Kidney epithelial cell (primary cell): ENCODE data around the gene TM7SF2. TPM values are rescaled to one million over a fixed set of nuclear protein-coding genes. Genes with fewer than 3 reads are reported as not detected.

Source experiments
- DNase-seq: peaks from one replicate; pipeline ENCODE4 v3.0.0-alpha.2; 2010; ENCODE audit warnings: low read depth
- H3K27me3 ChIP-seq: 2 replicates; pipeline ENCODE4 v1.6.0; 2011; ENCODE audit warnings: low read length; ENCODE audit not compliant: control insufficient read depth, insufficient read depth
- H3K36me3 ChIP-seq: 2 replicates; pipeline ENCODE4 v1.5.1; 2011; ENCODE audit warnings: low read length; ENCODE audit not compliant: control insufficient read depth, insufficient read depth
- H3K4me3 ChIP-seq: 2 replicates; pipeline ENCODE4 v1.5.1; 2011; ENCODE audit warnings: low read depth, mild to moderate bottlenecking, control low read depth, low read length
- CTCF ChIP-seq: IDR thresholded peaks from 2 replicates; pipeline ENCODE4 v1.5.1; 2011; ENCODE audit warnings: mild to moderate bottlenecking, moderate library complexity, low read length, control low read depth, inconsistent platforms; ENCODE audit not compliant: insufficient read depth, poor library complexity, severe bottlenecking
- total RNA-seq: library from RNA; depleted of rRNA; stranded (reverse); fragments of >200 nt; gene quantifications from 2 replicates; pipeline ENCODE4 v1.2.3, GENCODE V29; 2015

TM7SF2 gene
- total RNA-seq, 1 donor from 2014 or later = 42.6 TPM

- H3K27me3 ChIP-seq = no peaks in the 10 kb centered on the region
- TF ChIP-seq CTCF = no peak
- no peak overlapping the region for H3K4me3 ChIP-seq
- no peak for DNase-seq
- no peaks in the 10 kb centered on the region for H3K36me3 ChIP-seq
Observed at GRCh38 chr11:65086809-65087208, 24.9 kb upstream of the TM7SF2 start.

GRCh38 chr11:65087216-65087615, 24.5 kb upstream of the TM7SF2 start:
- TF ChIP-seq CTCF = no peak
- no peaks in the 10 kb centered on the region for H3K27me3 ChIP-seq
- no peak for DNase-seq
- no peak overlapping the region for H3K4me3 ChIP-seq
- H3K36me3 ChIP-seq = no peaks in the 10 kb centered on the region

GRCh38 chr11:65087827-65088226, 23.8 kb upstream of the TM7SF2 start:
- DNase-seq = no peak
- H3K27me3 ChIP-seq = no peaks in the 10 kb centered on the region
- no peak for TF ChIP-seq CTCF
- H3K4me3 ChIP-seq = no peak overlapping the region
- no peaks in the 10 kb centered on the region for H3K36me3 ChIP-seq

GRCh38 chr11:65089621-65090020, 22.1 kb upstream of the TM7SF2 start:
- Histone ChIP-seq H3K36me3 (no peaks in the 10 kb centered on the region), H3K4me3 (no peak overlapping the region), H3K27me3 (no peaks in the 10 kb centered on the region)
- DNase-seq = no peak
- TF ChIP-seq CTCF = no peak

DNA sequence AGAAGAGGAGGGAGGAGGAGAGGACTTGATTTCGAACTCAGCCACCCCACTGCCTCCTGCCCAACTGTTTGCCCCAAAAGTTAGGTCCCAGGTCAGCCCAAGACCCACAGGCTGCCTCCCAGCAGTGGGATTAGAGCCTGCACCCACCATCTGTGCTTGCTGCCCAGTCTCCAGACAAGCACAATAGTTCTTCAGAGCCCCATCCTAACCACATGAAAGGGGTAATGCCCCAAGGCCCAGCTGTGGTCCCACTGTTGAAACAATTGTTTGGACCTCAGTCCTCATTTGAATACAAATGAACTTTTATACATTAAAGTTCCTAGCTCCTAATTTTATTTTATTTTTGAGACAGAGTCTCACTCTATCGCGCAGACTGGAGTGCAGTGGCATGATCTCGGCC, 21.0 kb upstream of the TM7SF2 start:
- no peaks in the 10 kb centered on the region for H3K36me3 ChIP-seq
- DNase-seq = no peak
- no peak for TF ChIP-seq CTCF
- no peak overlapping the region for H3K4me3 ChIP-seq
- H3K27me3 ChIP-seq = no peaks in the 10 kb centered on the region

- H3K4me3 ChIP-seq = peak overlapping the region; percentile 67
Observed at GRCh38 chr11:65095427-65095826, 16.2 kb upstream of the TM7SF2 start.

More at GRCh38 chr11:65095427-65095826, 16.2 kb upstream of the TM7SF2 start:
- Histone ChIP-seq H3K36me3 (no peaks in the 10 kb centered on the region), H3K27me3 (no peaks in the 10 kb centered on the region)
- DNase-seq = no peak
- no peak for TF ChIP-seq CTCF
